SK-N-SH treated with all-trans-retinoic acid at 6 μM for 48 hours (cell line): ENCODE results near the gene C19orf67.

Experiments
- ATAC-seq: fragments of 200-7000 bp; cut with Tn5 transposase; 3 replicates; pipeline ENCODE4 v1.9.1; 2020; ENCODE audit warnings: mild to moderate bottlenecking, moderate library complexity
- ARNTL ChIP-seq: fragments of 450-650 bp; formaldehyde crosslinking; IDR thresholded peaks from 2 replicates; pipeline ENCODE4 v1.5.0; 2020; ENCODE audit warnings: low read depth, mild to moderate bottlenecking, moderate library complexity, borderline replicate concordance
- BACH2 ChIP-seq: fragments of 250-450 bp; sonication (Bioruptor Pico); IDR thresholded peaks from 2 replicates; pipeline ENCODE4 v1.9.0; 2021; ENCODE audit warnings: mild to moderate bottlenecking, borderline replicate concordance
- CSDC2 ChIP-seq: fragments of 250-450 bp; sonication (Bioruptor Pico); IDR thresholded peaks from 2 replicates; pipeline ENCODE4 v1.5.0; 2020; ENCODE audit warnings: mild to moderate bottlenecking, moderate library complexity
- CSRNP3 ChIP-seq: fragments of 250-450 bp; sonication (Bioruptor Pico); IDR thresholded peaks from 2 replicates; pipeline ENCODE4 v1.5.1; 2021; ENCODE audit warnings: mild to moderate bottlenecking, moderate library complexity
- ESRRG ChIP-seq: fragments of 250-450 bp; sonication (Bioruptor Pico); IDR thresholded peaks from 2 replicates; pipeline ENCODE4 v1.6.1; 2021; ENCODE audit warnings: mild to moderate bottlenecking
- GLIS3 ChIP-seq: fragments of 250-450 bp; sonication (Bioruptor Pico); IDR thresholded peaks from 2 replicates; pipeline ENCODE4 v1.5.0; 2020; ENCODE audit warnings: mild to moderate bottlenecking, moderate library complexity
- ISL1 ChIP-seq: fragments of 250-450 bp; sonication (Bioruptor Pico); IDR thresholded peaks from 2 replicates; pipeline ENCODE4 v2.1.2; 2022; ENCODE audit warnings: mild to moderate bottlenecking, moderate library complexity
- OSR1 ChIP-seq: fragments of 250-450 bp; sonication (Bioruptor Pico); IDR thresholded peaks from 2 replicates; pipeline ENCODE4 v1.8.0; 2022; ENCODE audit warnings: moderate library complexity, mild to moderate bottlenecking, inconsistent platforms
- PPARA ChIP-seq: fragments of 250-450 bp; sonication (Bioruptor Pico); IDR thresholded peaks from 2 replicates; pipeline ENCODE4 v1.5.0; 2020; ENCODE audit warnings: mild to moderate bottlenecking, borderline replicate concordance
- RARB ChIP-seq: fragments of 250-450 bp; sonication (Bioruptor Pico); IDR thresholded peaks from 2 replicates; pipeline ENCODE4 v1.8.0; 2021; ENCODE audit warnings: mild to moderate bottlenecking, moderate library complexity
- SNAI2 ChIP-seq: fragments of 250-450 bp; sonication (Bioruptor Pico); IDR thresholded peaks from 2 replicates; pipeline ENCODE4 v1.5.0; 2020; ENCODE audit warnings: mild to moderate bottlenecking, moderate library complexity
- TCF4 ChIP-seq: fragments of 250-450 bp; sonication (Bioruptor Pico); IDR thresholded peaks from 2 replicates; pipeline ENCODE4 v1.8.0; 2021; ENCODE audit warnings: mild to moderate bottlenecking, moderate library complexity, borderline replicate concordance
- TOX ChIP-seq: fragments of 250-450 bp; sonication (Bioruptor Pico); IDR thresholded peaks from 2 replicates; pipeline ENCODE4 v1.8.0; 2021; ENCODE audit warnings: mild to moderate bottlenecking, moderate library complexity, borderline replicate concordance
- TSHZ2 ChIP-seq: fragments of 250-450 bp; sonication (Bioruptor Pico); IDR thresholded peaks from 2 replicates; pipeline ENCODE4 v1.5.0; 2020; ENCODE audit warnings: mild to moderate bottlenecking, moderate library complexity
- ZC3H10 ChIP-seq: fragments of 250-450 bp; sonication (Bioruptor Pico); IDR thresholded peaks from 2 replicates; pipeline ENCODE4 v1.5.1; 2021; ENCODE audit warnings: mild to moderate bottlenecking, moderate library complexity
- ZFP3 ChIP-seq: fragments of 250-450 bp; sonication (Bioruptor Pico); IDR thresholded peaks from 2 replicates; pipeline ENCODE4 v1.5.0; 2020; ENCODE audit warnings: mild to moderate bottlenecking, moderate library complexity
- ZFP30 ChIP-seq: fragments of 450-650 bp; formaldehyde crosslinking; IDR thresholded peaks from 2 replicates; pipeline ENCODE4 v1.5.0; 2022; ENCODE audit warnings: mild to moderate bottlenecking, moderate library complexity
- ZNF565 ChIP-seq: fragments of 450-650 bp; formaldehyde crosslinking; conservative IDR thresholded peaks from 2 replicates; pipeline ENCODE4 v1.5.0; 2020; ENCODE audit warnings: low read depth, mild to moderate bottlenecking, moderate library complexity
- ZNF70 ChIP-seq: fragments of 450-650 bp; formaldehyde crosslinking; IDR thresholded peaks from 2 replicates; pipeline ENCODE4 v1.5.0; 2020; ENCODE audit warnings: mild to moderate bottlenecking, moderate library complexity
- ZNF8 ChIP-seq: fragments of 450-650 bp; formaldehyde crosslinking; IDR thresholded peaks from 2 replicates; pipeline ENCODE4 v1.5.0; 2020; ENCODE audit warnings: mild to moderate bottlenecking, moderate library complexity
- TF ChIP-seq, protein P1 (sequence below): fragments of 250-450 bp; sonication (Bioruptor Pico); IDR thresholded peaks from 2 replicates; pipeline ENCODE4 v1.5.1; 2020; ENCODE audit warnings: low read depth, mild to moderate bottlenecking, moderate library complexity
- TF ChIP-seq, protein P2 (sequence below): fragments of 250-450 bp; sonication (Bioruptor Pico); IDR thresholded peaks from 2 replicates; pipeline ENCODE4 v1.8.0; 2020; ENCODE audit warnings: mild to moderate bottlenecking, moderate library complexity, borderline replicate concordance

C19orf67 gene

DNA sequence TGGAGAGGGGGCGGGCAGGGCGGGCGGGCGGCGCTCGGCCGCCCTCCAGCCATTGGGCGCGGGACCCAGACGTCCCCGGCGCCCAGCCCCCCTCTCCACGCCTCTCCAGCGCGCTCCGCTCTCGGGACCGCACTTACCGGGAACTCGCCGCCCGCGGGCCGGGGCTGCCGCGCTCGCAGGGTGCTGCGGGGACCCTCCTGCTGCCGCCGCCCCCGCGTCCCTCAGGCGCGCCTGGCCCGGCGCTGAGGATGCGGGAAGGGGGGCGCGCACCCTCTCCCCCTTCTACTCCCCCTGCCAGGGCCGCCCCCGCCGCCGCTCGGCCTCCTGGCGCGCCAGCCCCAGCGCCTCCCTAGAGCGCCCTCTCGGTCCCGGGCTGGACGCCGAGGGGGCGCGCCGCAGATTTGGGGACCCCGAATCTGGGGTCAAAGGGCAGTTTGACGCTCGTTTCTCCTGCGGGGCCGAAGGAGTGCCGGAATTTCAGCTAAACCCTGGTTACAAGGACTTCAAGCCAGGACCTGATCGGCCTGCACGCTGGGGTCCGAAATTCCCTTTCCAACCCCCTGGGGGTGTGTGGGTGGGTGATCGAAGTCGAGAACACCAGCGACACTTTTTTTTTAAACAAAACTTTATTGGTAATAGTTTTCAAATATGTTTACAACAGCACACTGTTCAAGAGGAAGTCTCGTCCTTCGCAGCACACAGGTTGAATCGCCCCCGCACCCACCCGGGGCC, 5.7 kb upstream of the C19orf67 start:
- no peak for TF ChIP-seq ZNF8
- no peak for TF ChIP-seq BACH2 (CRISPR knock-in tag)
- TF ChIP-seq CSDC2 (CRISPR knock-in tag) = no peak
- TF ChIP-seq, protein P1, sequence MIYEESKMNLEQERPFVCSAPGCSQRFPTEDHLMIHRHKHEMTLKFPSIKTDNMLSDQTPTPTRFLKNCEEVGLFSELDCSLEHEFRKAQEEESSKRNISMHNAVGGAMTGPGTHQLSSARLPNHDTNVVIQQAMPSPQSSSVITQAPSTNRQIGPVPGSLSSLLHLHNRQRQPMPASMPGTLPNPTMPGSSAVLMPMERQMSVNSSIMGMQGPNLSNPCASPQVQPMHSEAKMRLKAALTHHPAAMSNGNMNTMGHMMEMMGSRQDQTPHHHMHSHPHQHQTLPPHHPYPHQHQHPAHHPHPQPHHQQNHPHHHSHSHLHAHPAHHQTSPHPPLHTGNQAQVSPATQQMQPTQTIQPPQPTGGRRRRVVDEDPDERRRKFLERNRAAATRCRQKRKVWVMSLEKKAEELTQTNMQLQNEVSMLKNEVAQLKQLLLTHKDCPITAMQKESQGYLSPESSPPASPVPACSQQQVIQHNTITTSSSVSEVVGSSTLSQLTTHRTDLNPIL = no peak
- no peak for TF ChIP-seq TCF4 (CRISPR knock-in tag)
- TF ChIP-seq SNAI2 = no peak
- TF ChIP-seq CSRNP3 (CRISPR knock-in tag) = no peak
- TF ChIP-seq GLIS3 (CRISPR knock-in tag) = no peak
- no peak for TF ChIP-seq ARNTL (CRISPR knock-in tag)
- TF ChIP-seq TOX (CRISPR knock-in tag) = no peak
- TF ChIP-seq RARB = no peak
- no peak for TF ChIP-seq OSR1 (CRISPR knock-in tag)
- TF ChIP-seq ZFP3 (CRISPR knock-in tag) = no peak
- no peak for TF ChIP-seq ISL1 (CRISPR knock-in tag)
- no peak for TF ChIP-seq ZNF565 (CRISPR knock-in tag)
- TF ChIP-seq PPARA (CRISPR knock-in tag) = no peak
- TF ChIP-seq ZC3H10 (CRISPR knock-in tag) = no peak
- TF ChIP-seq ESRRG (CRISPR knock-in tag) = no peak
- peak; percentile 76 for ATAC-seq

- ATAC-seq = peak; percentile 23
- no peak for TF ChIP-seq ISL1 (CRISPR knock-in tag)
- no peak for TF ChIP-seq ZNF8
- TF ChIP-seq ZC3H10 (CRISPR knock-in tag) = no peak
- TF ChIP-seq ZNF70 (CRISPR knock-in tag) = no peak
- TF ChIP-seq TCF4 (CRISPR knock-in tag) = no peak
- no peak for TF ChIP-seq ZFP3 (CRISPR knock-in tag)
- TF ChIP-seq RARB = no peak
- no peak for TF ChIP-seq ZFP30 (CRISPR knock-in tag)
- TF ChIP-seq SNAI2 = no peak
- TF ChIP-seq TSHZ2 = no peak
- TF ChIP-seq, protein P1 = no peak
- no peak for TF ChIP-seq ARNTL (CRISPR knock-in tag)
- TF ChIP-seq CSDC2 (CRISPR knock-in tag) = no peak
- TF ChIP-seq ZNF565 (CRISPR knock-in tag) = no peak
- TF ChIP-seq OSR1 (CRISPR knock-in tag) = no peak
- TF ChIP-seq GLIS3 (CRISPR knock-in tag) = no peak
- TF ChIP-seq, protein P2, sequence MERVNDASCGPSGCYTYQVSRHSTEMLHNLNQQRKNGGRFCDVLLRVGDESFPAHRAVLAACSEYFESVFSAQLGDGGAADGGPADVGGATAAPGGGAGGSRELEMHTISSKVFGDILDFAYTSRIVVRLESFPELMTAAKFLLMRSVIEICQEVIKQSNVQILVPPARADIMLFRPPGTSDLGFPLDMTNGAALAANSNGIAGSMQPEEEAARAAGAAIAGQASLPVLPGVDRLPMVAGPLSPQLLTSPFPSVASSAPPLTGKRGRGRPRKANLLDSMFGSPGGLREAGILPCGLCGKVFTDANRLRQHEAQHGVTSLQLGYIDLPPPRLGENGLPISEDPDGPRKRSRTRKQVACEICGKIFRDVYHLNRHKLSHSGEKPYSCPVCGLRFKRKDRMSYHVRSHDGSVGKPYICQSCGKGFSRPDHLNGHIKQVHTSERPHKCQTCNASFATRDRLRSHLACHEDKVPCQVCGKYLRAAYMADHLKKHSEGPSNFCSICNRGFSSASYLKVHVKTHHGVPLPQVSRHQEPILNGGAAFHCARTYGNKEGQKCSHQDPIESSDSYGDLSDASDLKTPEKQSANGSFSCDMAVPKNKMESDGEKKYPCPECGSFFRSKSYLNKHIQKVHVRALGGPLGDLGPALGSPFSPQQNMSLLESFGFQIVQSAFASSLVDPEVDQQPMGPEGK = no peak
These were observed 5.0 kb upstream of the C19orf67 start, which contains the start of gene SAMD1 for GRCh38 chr19:14090509-14091080. Gene SAMD1 (minus strand): TSS chr19:14090751.
